IPS-18a (cell line): Measurements from ENCODE around the gene REXO2.

Experiments used
- H3K27ac ChIP-seq: one replicate; pipeline ENCODE4 v1.5.1; 2013; ENCODE audit warnings: low read length
- H3K27me3 ChIP-seq: one replicate; pipeline ENCODE4 v1.6.1; 2013; ENCODE audit warnings: mild to moderate bottlenecking, low read length; ENCODE audit not compliant: control insufficient read depth, insufficient read depth
- H3K36me3 ChIP-seq: one replicate; pipeline ENCODE4 v1.6.1; 2013; ENCODE audit warnings: low read depth, low read length; ENCODE audit not compliant: control insufficient read depth
- H3K4me1 ChIP-seq: one replicate; pipeline ENCODE4 v1.6.1; 2013; ENCODE audit warnings: low read depth, low read length; ENCODE audit not compliant: control insufficient read depth
- H3K4me3 ChIP-seq: one replicate; pipeline ENCODE4 v1.5.1; 2013; ENCODE audit warnings: low read length
- H3K9ac ChIP-seq: one replicate; pipeline ENCODE4 v1.6.1; 2013; ENCODE audit warnings: mild to moderate bottlenecking, low read length, moderate library complexity
- H3K9me3 ChIP-seq: one replicate; pipeline ENCODE4 v1.6.1; 2013; ENCODE audit warnings: low read depth, low read length; ENCODE audit not compliant: control insufficient read depth

The REXO2 gene

DNA sequence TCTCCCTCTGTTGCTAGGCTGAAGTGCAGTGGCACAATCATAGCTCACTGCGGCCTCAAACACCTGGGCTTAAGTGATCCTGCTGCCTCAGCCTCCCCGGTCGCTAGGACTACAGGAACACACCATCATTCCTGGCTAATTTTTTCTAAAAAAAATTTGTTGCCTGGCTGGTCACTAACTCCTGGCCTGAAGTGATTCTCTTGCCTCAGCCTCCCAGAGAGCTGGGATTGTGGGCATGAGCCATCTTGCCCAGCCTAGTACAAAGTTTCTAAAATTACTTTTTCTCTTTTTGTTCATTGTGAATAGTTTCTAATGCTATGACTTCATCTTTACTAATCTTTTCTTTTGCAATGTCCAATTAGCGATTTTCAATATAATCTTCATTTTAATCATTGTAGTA lies 26.3 kb upstream of the REXO2 start:
- H3K4me3 ChIP-seq: no peak overlapping the region
- no peak overlapping the region for H3K27ac ChIP-seq
- H3K9me3 ChIP-seq: no peaks in the 10 kb centered on the region
- peaks cover 24% of the 10 kb centered on the region for H3K36me3 ChIP-seq
- H3K4me1 ChIP-seq: no peaks in the 10 kb centered on the region
- no peaks in the 10 kb centered on the region for H3K27me3 ChIP-seq
- no peak overlapping the region for H3K9ac ChIP-seq

DNA sequence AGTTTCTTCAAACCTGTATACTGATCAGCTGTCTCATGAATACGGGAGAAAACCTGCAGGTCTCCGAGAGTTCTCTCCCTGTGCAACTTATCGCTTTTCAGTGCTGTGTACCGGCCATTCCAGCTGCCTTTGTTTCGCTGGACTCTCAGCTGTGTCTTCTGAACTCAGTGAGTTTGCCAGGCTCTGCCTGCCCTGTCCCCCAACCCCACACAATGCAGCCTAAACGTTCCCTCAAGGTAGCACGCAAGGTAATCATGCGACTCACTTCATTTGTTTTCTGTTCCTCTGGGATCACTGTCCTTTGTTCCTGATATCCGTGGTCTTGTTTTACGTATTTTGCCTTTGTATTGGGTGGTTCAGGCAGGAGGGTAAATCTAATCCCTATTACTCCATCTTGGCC lies 25.3 kb upstream of the REXO2 start:
- Histone ChIP-seq H3K9ac (no peak overlapping the region), H3K27ac (no peak overlapping the region), H3K36me3 (peaks cover 15% of the 10 kb centered on the region)

GRCh38 chr11:114416441-114416961 lies 22.8 kb upstream of the REXO2 start:
- H3K4me1 ChIP-seq: no peaks in the 10 kb centered on the region
- H3K27ac ChIP-seq: no peak overlapping the region
- H3K4me3 ChIP-seq: no peak overlapping the region
- no peak overlapping the region for H3K9ac ChIP-seq
- no peaks in the 10 kb centered on the region for H3K27me3 ChIP-seq
- H3K36me3 ChIP-seq: peaks cover 4% of the 10 kb centered on the region
- no peaks in the 10 kb centered on the region for H3K9me3 ChIP-seq

More for the DNA sequence above, 25.3 kb upstream of the REXO2 start:
- no peak overlapping the region for H3K4me3 ChIP-seq
- H3K4me1 ChIP-seq: no peaks in the 10 kb centered on the region
- no peaks in the 10 kb centered on the region for H3K9me3 ChIP-seq
- H3K27me3 ChIP-seq: no peaks in the 10 kb centered on the region

DNA sequence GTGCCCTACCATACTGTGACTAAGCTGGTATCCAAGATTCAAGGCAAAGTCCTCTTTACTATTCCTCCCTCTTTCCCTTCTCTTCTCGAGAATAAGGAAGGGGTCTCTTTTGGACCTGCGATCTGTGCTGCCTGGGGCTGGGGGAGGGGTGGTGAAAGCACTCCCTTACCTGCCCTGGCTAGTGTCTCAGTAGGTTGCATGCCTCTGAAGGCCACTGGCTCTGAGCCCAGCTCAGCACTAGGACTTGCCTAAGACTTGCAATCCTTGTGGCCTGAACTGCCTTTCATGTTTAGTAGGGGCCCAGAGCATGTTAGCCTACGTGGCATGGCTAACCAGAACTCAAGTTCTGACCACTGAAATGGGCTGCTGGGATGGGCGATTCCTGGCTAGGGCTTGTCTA lies 13.0 kb upstream of the REXO2 start:
- Histone ChIP-seq H3K27ac (no peak overlapping the region), H3K9me3 (no peaks in the 10 kb centered on the region), H3K36me3 (no peaks in the 10 kb centered on the region), H3K4me3 (no peak overlapping the region), H3K4me1 (no peaks in the 10 kb centered on the region), H3K9ac (no peak overlapping the region), H3K27me3 (no peaks in the 10 kb centered on the region)

- Histone ChIP-seq H3K27ac (no peak overlapping the region), H3K27me3 (no peaks in the 10 kb centered on the region), H3K9ac (no peak overlapping the region), H3K4me3 (no peak overlapping the region), H3K36me3 (no peaks in the 10 kb centered on the region), H3K4me1 (no peaks in the 10 kb centered on the region), H3K9me3 (no peaks in the 10 kb centered on the region)
Observed at GRCh38 chr11:114430290-114430689, 9.0 kb upstream of the REXO2 start.

- Histone ChIP-seq H3K9me3 (no peaks in the 10 kb centered on the region), H3K36me3 (no peaks in the 10 kb centered on the region), H3K27ac (no peak overlapping the region), H3K27me3 (no peaks in the 10 kb centered on the region), H3K9ac (no peak overlapping the region), H3K4me1 (peaks cover 4% of the 10 kb centered on the region), H3K4me3 (no peak overlapping the region)
Observed at GRCh38 chr11:114432893-114433292, 6.4 kb upstream of the REXO2 start.

DNA sequence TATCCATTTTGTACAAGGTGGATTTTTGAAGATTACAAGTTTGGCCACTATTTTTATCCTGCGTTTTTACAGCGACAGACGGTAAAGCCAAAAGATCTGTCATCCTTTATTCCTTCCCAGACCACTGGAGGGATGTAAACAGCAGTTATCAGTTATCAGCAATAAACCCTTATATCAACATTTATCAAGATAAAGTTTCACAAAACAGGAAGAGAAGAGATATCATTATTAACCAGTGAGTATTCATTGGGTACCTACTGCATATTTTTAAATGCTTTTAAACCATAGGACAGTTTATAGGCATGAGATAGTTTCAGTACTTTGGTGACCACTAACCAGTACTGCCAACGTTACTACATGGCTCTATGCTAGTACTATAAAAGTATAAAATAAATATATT lies 5.9 kb upstream of the REXO2 start:
- Histone ChIP-seq H3K27ac (no peak overlapping the region), H3K36me3 (no peaks in the 10 kb centered on the region)

DNA sequence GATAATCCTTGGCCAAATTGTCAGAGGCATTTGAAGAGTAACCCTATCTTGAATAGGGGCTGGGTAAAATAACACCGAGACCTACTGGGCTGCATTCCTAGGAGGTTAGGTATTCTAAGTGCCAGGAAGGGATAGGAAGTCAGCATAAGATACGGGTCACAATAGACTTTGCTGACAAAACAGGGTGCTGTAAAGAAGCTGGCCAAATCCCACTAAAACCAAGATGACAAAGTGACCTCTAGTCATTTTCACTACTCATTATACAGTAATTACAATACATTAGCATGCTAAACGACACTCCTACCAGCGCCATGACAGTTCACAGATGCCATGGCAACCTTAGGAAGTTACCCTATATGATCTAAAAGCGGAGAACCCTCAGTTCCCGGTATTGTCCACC lies 964 bp upstream of the REXO2 start:
- peak overlapping the region; percentile 89 for H3K9ac ChIP-seq
- H3K27ac ChIP-seq: no peak overlapping the region
- H3K9me3 ChIP-seq: no peaks in the 10 kb centered on the region
- H3K4me1 ChIP-seq: peaks cover 34% of the 10 kb centered on the region
- H3K27me3 ChIP-seq: no peaks in the 10 kb centered on the region
- H3K4me3 ChIP-seq: peak overlapping the region; percentile 6
- peaks cover 6% of the 10 kb centered on the region for H3K36me3 ChIP-seq

More for the DNA sequence above, 5.9 kb upstream of the REXO2 start:
- Histone ChIP-seq H3K9me3 (no peaks in the 10 kb centered on the region), H3K4me1 (peaks cover 9% of the 10 kb centered on the region), H3K27me3 (no peaks in the 10 kb centered on the region), H3K4me3 (no peak overlapping the region), H3K9ac (no peak overlapping the region)

GRCh38 chr11:114440121-114440860 lies 1.0 kb downstream of the REXO2 start:
- Histone ChIP-seq H3K9me3 (no peaks in the 10 kb centered on the region), H3K27ac (peak overlapping the region; percentile 71), H3K4me1 (peaks cover 34% of the 10 kb centered on the region), H3K27me3 (no peaks in the 10 kb centered on the region), H3K9ac (peak overlapping the region; percentile 89), H3K36me3 (peaks cover 15% of the 10 kb centered on the region), H3K4me3 (peak overlapping the region; percentile 92)

- no peaks in the 10 kb centered on the region for H3K27me3 ChIP-seq
- H3K36me3 ChIP-seq: peaks cover 19% of the 10 kb centered on the region
- peaks cover 34% of the 10 kb centered on the region for H3K4me1 ChIP-seq
- H3K9ac ChIP-seq: peak overlapping the region; percentile 89
- H3K4me3 ChIP-seq: peak overlapping the region; percentile 92
- H3K27ac ChIP-seq: no peak overlapping the region
- H3K9me3 ChIP-seq: no peaks in the 10 kb centered on the region
Observed at GRCh38 chr11:114440971-114441763, 1.9 kb downstream of the REXO2 start.

GRCh38 chr11:114441921-114442320 lies 2.7 kb downstream of the REXO2 start:
- H3K4me1 ChIP-seq: peaks cover 34% of the 10 kb centered on the region
- H3K27ac ChIP-seq: no peak overlapping the region
- H3K4me3 ChIP-seq: no peak overlapping the region
- no peaks in the 10 kb centered on the region for H3K9me3 ChIP-seq
- no peaks in the 10 kb centered on the region for H3K27me3 ChIP-seq
- H3K36me3 ChIP-seq: peaks cover 23% of the 10 kb centered on the region
- no peak overlapping the region for H3K9ac ChIP-seq
